GM23248 (cell line): ENCODE measurements around the gene AJAP1. TPM values are rescaled to one million over a fixed set of nuclear protein-coding genes. Genes with fewer than 3 reads are reported as not detected.

Experiments
- DNase-seq: peaks from one replicate; pipeline ENCODE4 v3.0.0-alpha.2; 2015
- H2AFZ ChIP-seq: fragments of 200-600 bp; sonication (generic); 2 replicates; pipeline ENCODE4 v1.6.1; 2016; ENCODE audit warnings: antibody characterized with exemption
- H3F3A ChIP-seq: fragments of 200-600 bp; sonication (generic); 2 replicates; pipeline ENCODE4 v1.6.1; 2016; ENCODE audit warnings: mild to moderate bottlenecking, antibody characterized with exemption, mixed run types; ENCODE audit not compliant: insufficient read depth
- H3K27ac ChIP-seq: fragments of 200-600 bp; sonication (generic); 2 replicates; pipeline ENCODE4 v1.5.1; 2016; ENCODE audit warnings: mild to moderate bottlenecking
- H3K27me3 ChIP-seq: fragments of 200-600 bp; sonication (generic); replicated peaks from 2 replicates; pipeline ENCODE4 v1.6.1; 2016; ENCODE audit warnings: mild to moderate bottlenecking; ENCODE audit not compliant: insufficient read depth
- H3K36me3 ChIP-seq: fragments of 200-600 bp; sonication (generic); 2 replicates; pipeline ENCODE4 v1.6.1; 2016; ENCODE audit warnings: low read depth, mild to moderate bottlenecking
- H3K4me1 ChIP-seq: fragments of 200-600 bp; sonication (generic); 2 replicates; pipeline ENCODE4 v1.6.1; 2016; ENCODE audit warnings: mild to moderate bottlenecking; ENCODE audit not compliant: insufficient read depth
- H3K4me2 ChIP-seq: fragments of 200-600 bp; sonication (generic); one replicate; pipeline ENCODE4 v1.6.1; 2016; ENCODE audit warnings: mild to moderate bottlenecking; ENCODE audit not compliant: unreplicated experiment
- H3K4me3 ChIP-seq: fragments of 200-600 bp; sonication (generic); 2 replicates; pipeline ENCODE4 v1.5.1; 2016; ENCODE audit warnings: mild to moderate bottlenecking
- H3K79me2 ChIP-seq: fragments of 200-600 bp; sonication (generic); 2 replicates; pipeline ENCODE4 v1.6.1; 2016; ENCODE audit warnings: mild to moderate bottlenecking; ENCODE audit not compliant: insufficient read depth
- H3K9ac ChIP-seq: fragments of 200-600 bp; sonication (generic); 2 replicates; pipeline ENCODE4 v1.6.1; 2016; ENCODE audit warnings: mild to moderate bottlenecking
- H3K9me2 ChIP-seq: fragments of 200-600 bp; sonication (generic); 2 replicates; pipeline ENCODE4 v1.6.1; 2016; ENCODE audit warnings: mixed run types, mild to moderate bottlenecking, moderate library complexity; ENCODE audit not compliant: insufficient read depth
- H3K9me3 ChIP-seq: fragments of 200-600 bp; sonication (generic); one replicate; pipeline ENCODE4 v1.6.1; 2017; ENCODE audit warnings: low read depth
- H4K20me1 ChIP-seq: fragments of 200-600 bp; sonication (generic); 2 replicates; pipeline ENCODE4 v1.6.0; 2016; ENCODE audit not compliant: insufficient read depth
- EZH2 ChIP-seq: fragments of 200-600 bp; sonication (generic); IDR thresholded peaks from 2 replicates; pipeline ENCODE4 v1.6.1; 2018; ENCODE audit warnings: antibody characterized with exemption, mild to moderate bottlenecking; ENCODE audit not compliant: insufficient read depth, poor library complexity, severe bottlenecking
- EZH2phosphoT487 ChIP-seq: fragments of 200-600 bp; sonication (generic); IDR thresholded peaks from 2 replicates; pipeline ENCODE4 v1.6.1; 2018; ENCODE audit warnings: antibody characterized with exemption, moderate library complexity, mild to moderate bottlenecking, low read depth; ENCODE audit not compliant: insufficient read depth
- WGBS, 2 experiments: methylation state at CpG; one replicate each; pipeline ENCODE4 v1.1.6; 2015 to 2017; ENCODE audit warnings: low lambda C conversion rate in 2 of 2, low coverage in 1 of 2; ENCODE audit errors: missing lambda C conversion rate in 2 of 2; 5-methylcytosine and 5-hydroxymethylcytosine counted together
- in situ Hi-C: fragments of 300-500 bp; cut with MboI; formaldehyde crosslinking; loops from 2 replicates; pipeline ENCODE4 v1.15.0; 2020
- polyA plus RNA-seq: library from polyadenylated mRNA; unstranded; fragments of >200 nt; fragmentation: Nextera tagmentation; extraction: Ambion mirVana; gene quantifications from 2 replicates; pipeline ENCODE4 v1.2.1, GENCODE V29; 2016
- total RNA-seq: library from RNA; depleted of rRNA; stranded (reverse); fragments of >200 nt; shearing (Covaris generic); gene quantifications from 2 replicates; pipeline ENCODE4 v1.2.3, GENCODE V29; 2014

AJAP1 gene
- total and polyA plus RNA-seq, 2 experiments from 2014 or later, result 0.03 to 0.86 TPM

DNA sequence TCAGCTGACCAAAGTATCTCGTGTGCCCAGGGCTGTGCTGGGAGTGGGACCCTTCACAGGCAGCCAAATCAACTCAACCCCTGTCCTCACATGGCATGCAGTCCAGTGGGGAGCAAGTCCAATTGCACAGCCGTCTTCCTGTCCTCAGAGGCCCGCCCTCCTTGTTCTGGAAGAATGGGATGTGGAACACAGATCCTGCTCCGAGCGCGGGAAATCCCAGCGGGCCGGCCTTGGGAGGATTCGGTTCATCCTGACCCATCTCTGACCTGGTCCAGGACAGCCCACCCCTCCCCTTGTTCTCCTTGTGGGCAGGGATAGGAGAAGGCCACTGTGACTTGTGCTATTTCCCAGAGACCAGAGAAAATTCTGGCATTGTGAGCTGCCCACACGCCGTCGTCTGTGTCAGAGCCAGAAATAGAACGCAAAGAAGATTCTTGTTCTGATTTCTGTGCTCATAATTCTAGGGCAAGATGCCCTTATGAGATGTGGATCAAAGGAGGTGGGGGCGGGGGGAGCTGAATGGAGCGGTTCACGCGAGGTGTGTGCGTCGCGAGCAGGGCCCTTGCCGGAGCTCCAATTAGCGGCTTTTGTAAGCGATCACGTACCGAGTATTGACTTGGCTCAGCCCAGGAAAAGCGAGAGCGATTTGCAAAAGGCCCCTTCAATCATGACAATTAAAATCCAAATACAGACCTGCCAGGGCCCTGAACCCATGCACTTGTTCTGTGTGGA, 79.2 kb downstream of the AJAP1 start:
- H2AFZ ChIP-seq, result no peak overlapping the region
- no peak overlapping the region for H3K4me3 ChIP-seq
- no peaks in the 10 kb centered on the region for H3K9me3 ChIP-seq
- H4K20me1 ChIP-seq, result no peaks in the 10 kb centered on the region
- no peaks in the 10 kb centered on the region for H3K4me1 ChIP-seq
- H3K27me3 ChIP-seq, result no peaks in the 10 kb centered on the region
- H3K27ac ChIP-seq, result no peak overlapping the region
- WGBS, 2 experiments, result 54 to 60% methylated on average over 27 of the region's 27 CpGs
- no peaks in the 10 kb centered on the region for H3F3A ChIP-seq
- no peak overlapping the region for H3K9ac ChIP-seq
- H3K4me2 ChIP-seq, result no peak overlapping the region
- no peaks in the 10 kb centered on the region for H3K36me3 ChIP-seq
- DNase-seq, result no peak
- in situ Hi-C loops, result no loop called here
- H3K9me2 ChIP-seq, result no peaks in the 10 kb centered on the region
- H3K79me2 ChIP-seq, result no peaks in the 10 kb centered on the region
- TF ChIP-seq EZH2phosphoT487, result no peak
- no peak for TF ChIP-seq EZH2

DNA sequence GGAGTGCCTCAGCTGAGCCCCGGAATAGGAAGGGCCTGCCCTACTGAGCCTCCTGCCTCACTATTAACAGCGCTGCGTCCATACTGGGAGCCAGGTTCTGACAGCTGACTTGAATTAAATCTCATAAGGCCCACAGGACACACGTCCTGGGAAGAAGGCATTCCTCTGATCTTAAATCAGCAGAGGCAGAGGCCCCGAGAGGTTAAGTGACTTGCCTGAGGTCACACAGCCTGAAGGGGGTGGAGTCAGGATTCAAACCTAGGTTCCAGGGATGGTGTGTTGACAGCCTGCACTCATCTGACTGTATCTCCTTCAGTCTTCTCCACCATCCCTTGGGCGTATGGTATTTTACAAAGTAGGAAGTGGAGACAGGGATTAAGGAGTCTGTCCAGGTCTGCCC, 79.8 kb downstream of the AJAP1 start:
- Histone ChIP-seq H3K27ac (no peak overlapping the region), H3K27me3 (no peaks in the 10 kb centered on the region), H3F3A (no peaks in the 10 kb centered on the region), H3K9me3 (no peaks in the 10 kb centered on the region), H3K4me3 (no peak overlapping the region), H3K36me3 (no peaks in the 10 kb centered on the region), H4K20me1 (no peaks in the 10 kb centered on the region), H3K4me2 (no peak overlapping the region), H3K4me1 (no peaks in the 10 kb centered on the region), H3K9me2 (no peaks in the 10 kb centered on the region), H3K79me2 (no peaks in the 10 kb centered on the region), H2AFZ (no peak overlapping the region), H3K9ac (no peak overlapping the region)
- no peak for DNase-seq
- no peak for TF ChIP-seq EZH2phosphoT487
- TF ChIP-seq EZH2, result no peak
- WGBS, 2 experiments, result 32 to 36% methylated on average over 6 of the region's 6 CpGs
- in situ Hi-C loops, result no loop called here

DNA sequence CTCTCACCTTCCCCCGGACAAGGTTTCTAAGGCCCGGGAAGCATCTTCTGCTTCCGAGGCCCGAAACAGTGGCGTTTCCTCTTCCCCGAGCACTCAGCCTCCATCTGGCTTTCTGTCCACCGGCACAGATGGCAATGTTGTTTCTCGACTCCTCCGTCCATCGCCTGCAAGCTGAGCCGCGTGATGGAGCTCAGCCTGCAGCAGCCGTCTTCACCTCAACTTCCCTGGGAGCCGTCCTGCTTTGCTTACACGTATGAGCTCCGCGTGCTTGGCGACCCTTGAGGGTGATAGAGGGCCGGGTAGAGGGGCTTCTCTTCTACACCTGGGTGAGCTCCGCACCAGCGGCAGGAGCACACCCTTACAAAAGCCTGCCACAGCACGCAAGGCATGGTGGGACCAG, 80.4 kb downstream of the AJAP1 start:
- WGBS, 2 experiments, result 56 to 61% methylated on average over 22 of the region's 22 CpGs
- Histone ChIP-seq H3K9ac (no peak overlapping the region), H3K4me2 (no peak overlapping the region), H3K4me3 (no peak overlapping the region), H3K4me1 (no peaks in the 10 kb centered on the region), H3F3A (no peaks in the 10 kb centered on the region), H3K9me2 (no peaks in the 10 kb centered on the region), H2AFZ (no peak overlapping the region), H3K27ac (no peak overlapping the region), H4K20me1 (no peaks in the 10 kb centered on the region), H3K9me3 (no peaks in the 10 kb centered on the region), H3K79me2 (no peaks in the 10 kb centered on the region), H3K36me3 (no peaks in the 10 kb centered on the region), H3K27me3 (no peaks in the 10 kb centered on the region)
- no peak for DNase-seq
- in situ Hi-C loops, result no loop called here
- TF ChIP-seq EZH2phosphoT487 (no peak), EZH2 (no peak)

DNA sequence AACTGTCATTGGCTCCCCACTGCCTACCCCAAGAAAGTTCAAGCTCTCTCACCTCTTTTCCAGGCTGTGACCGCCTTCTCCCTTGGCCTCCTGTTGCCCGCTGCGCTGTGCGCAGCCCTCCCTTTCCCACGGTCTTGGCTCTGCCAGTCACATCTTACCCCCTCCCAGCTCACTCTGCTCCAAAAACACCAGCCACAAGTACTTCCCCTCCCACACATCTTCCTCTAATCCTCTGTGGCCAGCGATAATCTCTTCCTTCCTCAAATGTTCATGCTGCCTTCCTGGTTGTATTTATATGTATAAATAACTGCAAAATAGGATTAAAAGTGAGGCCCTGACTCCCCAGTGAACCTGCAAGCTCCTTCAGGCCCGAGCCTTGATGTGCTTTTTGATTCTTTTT, 81.8 kb downstream of the AJAP1 start:
- no peak for TF ChIP-seq EZH2
- Histone ChIP-seq H3K27me3 (no peaks in the 10 kb centered on the region), H3K9me2 (no peaks in the 10 kb centered on the region), H3F3A (no peaks in the 10 kb centered on the region), H3K9me3 (no peaks in the 10 kb centered on the region), H3K27ac (no peak overlapping the region), H2AFZ (no peak overlapping the region), H3K4me2 (no peak overlapping the region), H3K4me3 (no peak overlapping the region), H3K79me2 (no peaks in the 10 kb centered on the region), H3K4me1 (no peaks in the 10 kb centered on the region), H4K20me1 (no peaks in the 10 kb centered on the region), H3K36me3 (no peaks in the 10 kb centered on the region), H3K9ac (no peak overlapping the region)
- no peak for DNase-seq
- in situ Hi-C loops, result no loop called here
- 61 to 64% methylated on average over 7 of the region's 7 CpGs for WGBS, 2 experiments
